HG03442 (cell line): ENCODE measurements around the gene TMEM156.
A peak's percentile ranks its signal among the peaks of the same experiment; 100 is the strongest.
"Not testable (repeated sequence)": the region's sequence is repeated elsewhere in the genome, so short reads cannot be mapped to it uniquely, and the experiment has no call there.

Experiments used
- ATAC-seq: cut with Tn5 transposase; IDR thresholded peaks from one replicate; pipeline ENCODE4 v1.9.1; 2021; ENCODE audit warnings: mild to moderate bottlenecking, moderate library complexity; ENCODE audit not compliant: unreplicated experiment

Gene TMEM156

GRCh38 chr4:39044364-39044955 is 12.3 kb upstream of the TMEM156 start:
- peak; percentile 67 for ATAC-seq

- ATAC-seq, result no peak
Measured at GRCh38 chr4:39043861-39044363, 11.7 kb upstream of the TMEM156 start.

- ATAC-seq, result no peak
Measured at GRCh38 chr4:39043058-39043860, 11.1 kb upstream of the TMEM156 start.

- ATAC-seq, result no peak
Measured at GRCh38 chr4:39042366-39042765, 10.2 kb upstream of the TMEM156 start.

GRCh38 chr4:39039108-39039507 is 6.9 kb upstream of the TMEM156 start:
- no peak for ATAC-seq

GRCh38 chr4:39037941-39038340 is 5.7 kb upstream of the TMEM156 start:
- ATAC-seq, result no peak

- ATAC-seq, result no peak
Measured at GRCh38 chr4:39037491-39037825, 5.2 kb upstream of the TMEM156 start.

GRCh38 chr4:39036172-39036571 is 4.0 kb upstream of the TMEM156 start:
- ATAC-seq, result no peak

- not testable (repeated sequence) for ATAC-seq
Measured at GRCh38 chr4:39031590-39032020, 604 bp downstream of the TMEM156 start.

- peak; percentile 1 for ATAC-seq
Measured at GRCh38 chr4:39030725-39031124, 1.5 kb downstream of the TMEM156 start.

GRCh38 chr4:39029752-39030694 is 2.2 kb downstream of the TMEM156 start:
- peak; percentile 35 for ATAC-seq

- ATAC-seq, result no peak
Measured at GRCh38 chr4:39026096-39026495, 6.1 kb downstream of the TMEM156 start.

GRCh38 chr4:39025552-39026085 is 6.6 kb downstream of the TMEM156 start:
- ATAC-seq, result no peak

- no peak for ATAC-seq
Measured at GRCh38 chr4:39024311-39024865, 7.8 kb downstream of the TMEM156 start.

- ATAC-seq, result no peak
Measured at GRCh38 chr4:39023059-39023458, 9.2 kb downstream of the TMEM156 start.

- no peak for ATAC-seq
Measured at GRCh38 chr4:39022241-39022640, 10.0 kb downstream of the TMEM156 start.

- no peak for ATAC-seq
Measured at GRCh38 chr4:39021631-39022030, 10.6 kb downstream of the TMEM156 start.

GRCh38 chr4:39020130-39020529 is 12.1 kb downstream of the TMEM156 start:
- ATAC-seq, result no peak

- no peak for ATAC-seq
Measured at GRCh38 chr4:39014028-39014427, 18.2 kb downstream of the TMEM156 start.

- ATAC-seq, result no peak
Measured at GRCh38 chr4:39004758-39005157, 27.5 kb downstream of the TMEM156 start.

- ATAC-seq, result not testable (repeated sequence)
Measured at GRCh38 chr4:39002058-39002457, 30.2 kb downstream of the TMEM156 start.
